Left ventricle myocardium inferior (tissue), 1 donor: ENCODE data around the gene UNC5A. TPM values are rescaled to one million over a fixed set of nuclear protein-coding genes. Genes with fewer than 3 reads are reported as not detected.

Experiments
- DNase-seq: peaks from one replicate; pipeline ENCODE4 v3.0.0-alpha.2; 2020
- H3K27ac ChIP-seq: fragments of 200-600 bp; replicated peaks from 2 replicates; pipeline ENCODE4 v1.8.0; 2021
- H3K27me3 ChIP-seq: fragments of 200-600 bp; 2 replicates; pipeline ENCODE4 v1.8.0; 2021; ENCODE audit warnings: low read depth
- H3K36me3 ChIP-seq: fragments of 200-600 bp; 2 replicates; pipeline ENCODE4 v1.8.0; 2021
- H3K4me1 ChIP-seq: fragments of 200-600 bp; 2 replicates; pipeline ENCODE4 v1.8.0; 2021
- H3K4me3 ChIP-seq: fragments of 200-600 bp; 2 replicates; pipeline ENCODE4 v1.8.0; 2021; ENCODE audit warnings: mild to moderate bottlenecking, moderate library complexity
- H3K9me3 ChIP-seq: fragments of 200-600 bp; replicated peaks from 2 replicates; pipeline ENCODE4 v1.8.0; 2021
- CTCF ChIP-seq: fragments of 200-600 bp; IDR thresholded peaks from 2 replicates; pipeline ENCODE4 v1.8.0; 2021; ENCODE audit warnings: antibody characterized with exemption, mild to moderate bottlenecking, borderline replicate concordance
- intact Hi-C: fragments of 100-400 bp; cut with micrococcal nuclease; formaldehyde crosslinking; loops from one replicate; pipeline ENCODE4 v1.11.0; 2022
- long read RNA-seq: library from polyadenylated mRNA; unstranded; transcript quantifications from one replicate; pipeline ENCODE4 v2.0.0, GENCODE V29; 2021
- total RNA-seq: library from RNA; stranded (reverse); fragmentation: NEBNext Ultra II Directional; extraction: Animal tissue kit (Norgen Biotek cat#: 25700); gene quantifications from one replicate; pipeline ENCODE4 v1.2.1, GENCODE V29; 2021
- donor health status: DM: no; HTN: yes; CAD: no; lungs with severe emphysema.

UNC5A gene
- total RNA-seq: not detected
- long read RNA-seq, partial matches to known transcripts: 1 of 1 reads
- long read RNA-seq, other reads (novel, unspliced or antisense): 0 of 1 reads

GRCh38 chr5:176810081-176810597 lies at the start of gene UNC5A:
Gene UNC5A, plus strand, starts transcription at chr5:176810559. Its CDS starts 192 bp downstream, at chr5:176810751.
- H3K4me1 ChIP-seq: peaks cover 18% of the 10 kb centered on the region
- H3K36me3 ChIP-seq: no peaks in the 10 kb centered on the region
- H3K9me3 ChIP-seq: no peaks in the 10 kb centered on the region
- no peak for TF ChIP-seq CTCF
- peaks cover 95% of the 10 kb centered on the region for H3K27me3 ChIP-seq
- peak within 1 kb of the TSS; percentile 58 for H3K4me3 ChIP-seq
- peak; percentile 24 for DNase-seq
- H3K27ac ChIP-seq: no peak within 1 kb of the TSS
- intact Hi-C loops: no loop called here

- Histone ChIP-seq H3K9me3 (peaks cover 40% of the 10 kb centered on the region), H3K4me1 (no peaks in the 10 kb centered on the region), H3K27ac (no peak overlapping the region), H3K27me3 (peaks cover 46% of the 10 kb centered on the region), H3K36me3 (no peaks in the 10 kb centered on the region), H3K4me3 (no peak overlapping the region)
- TF ChIP-seq CTCF: no peak
- intact Hi-C loops: no loop called here
- DNase-seq: no peak
Observed at GRCh38 chr5:176761755-176762154, 48.6 kb upstream of the UNC5A start.

- Histone ChIP-seq H3K36me3 (no peaks in the 10 kb centered on the region), H3K4me3 (no peak overlapping the region), H3K27me3 (peaks cover 46% of the 10 kb centered on the region), H3K9me3 (peaks cover 42% of the 10 kb centered on the region), H3K27ac (no peak overlapping the region), H3K4me1 (no peaks in the 10 kb centered on the region)
- DNase-seq: no peak
- intact Hi-C loops: no loop called here
- no peak for TF ChIP-seq CTCF
Observed at GRCh38 chr5:176762489-176762888, 47.9 kb upstream of the UNC5A start.

GRCh38 chr5:176765687-176766086 lies 44.7 kb upstream of the UNC5A start:
- Histone ChIP-seq H3K4me3 (no peak overlapping the region), H3K27me3 (peaks cover 76% of the 10 kb centered on the region), H3K9me3 (peaks cover 38% of the 10 kb centered on the region), H3K27ac (no peak overlapping the region), H3K36me3 (no peaks in the 10 kb centered on the region), H3K4me1 (no peaks in the 10 kb centered on the region)
- intact Hi-C loops: no loop called here
- no peak for DNase-seq
- no peak for TF ChIP-seq CTCF

GRCh38 chr5:176768174-176768970 lies 42.0 kb upstream of the UNC5A start:
- H3K36me3 ChIP-seq: no peaks in the 10 kb centered on the region
- no peak for TF ChIP-seq CTCF
- peaks cover 62% of the 10 kb centered on the region for H3K27me3 ChIP-seq
- DNase-seq: no peak
- H3K9me3 ChIP-seq: peaks cover 34% of the 10 kb centered on the region
- H3K27ac ChIP-seq: no peak overlapping the region
- H3K4me1 ChIP-seq: no peaks in the 10 kb centered on the region
- intact Hi-C loops: no loop called here
- H3K4me3 ChIP-seq: no peak overlapping the region
